ENCODE measurements around the gene SLC36A3.
"Not testable (repeated sequence)": the region's sequence is repeated elsewhere in the genome, so short reads cannot be mapped to it uniquely, and the experiment has no call there.

SLC36A3 gene

GRCh38 chr5:151318850-151319732 is 15.5 kb upstream of the SLC36A3 start:
- no peaks in the 10 kb centered on the region for H3K9me3 ChIP-seq
- no peak overlapping the region for H3K4me3 ChIP-seq
- H3K27me3 ChIP-seq (ENCODE audit: low read depth): no peaks in the 10 kb centered on the region
- H3K36me3 ChIP-seq (replicated peaks): no peaks in the 10 kb centered on the region
- no peak for DNase-seq (ENCODE audit: low spot score in 2 of 2)
- H3K4me1 ChIP-seq: peaks cover 11% of the 10 kb centered on the region
- in situ Hi-C loops (cut with MboI; ENCODE audit: low sequenced_read_pairs): no loop called here

GRCh38 chr5:151317871-151318270 is 14.3 kb upstream of the SLC36A3 start:
- DNase-seq (ENCODE audit: low spot score in 2 of 2): peak in 1 of 2 experiments; percentile 78
- Histone ChIP-seq H3K9me3 (no peaks in the 10 kb centered on the region), H3K36me3 (replicated peaks) (no peaks in the 10 kb centered on the region), H3K27me3 (ENCODE audit: low read depth) (no peaks in the 10 kb centered on the region), H3K4me1 (peaks cover 11% of the 10 kb centered on the region), H3K4me3 (no peak overlapping the region)
- in situ Hi-C loops (cut with MboI; ENCODE audit: low sequenced_read_pairs): no loop called here

- in situ Hi-C loops (cut with MboI; ENCODE audit: low sequenced_read_pairs): no loop called here
Measured at GRCh38 chr5:151315998-151316597, 12.5 kb upstream of the SLC36A3 start.

DNA sequence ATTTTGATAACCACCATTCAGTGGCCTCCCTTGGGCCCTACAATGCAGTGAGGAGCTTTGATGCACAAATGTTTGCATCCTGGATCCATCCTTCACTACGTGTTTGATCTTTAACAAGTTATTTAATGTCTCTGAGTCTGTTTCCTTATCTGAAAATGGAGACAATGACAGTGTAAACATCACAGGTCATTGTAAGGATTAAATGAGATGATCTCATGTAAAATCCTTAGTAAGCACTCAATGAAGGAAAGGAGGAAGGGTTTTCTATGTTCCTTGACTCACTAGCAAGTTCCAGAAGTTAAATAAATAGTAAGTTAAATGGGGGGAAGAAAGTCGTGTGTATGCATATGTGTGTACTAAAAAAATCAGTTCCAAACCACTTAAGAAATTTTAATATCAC is 9.8 kb upstream of the SLC36A3 start:
- peaks cover 11% of the 10 kb centered on the region for H3K4me1 ChIP-seq
- no peaks in the 10 kb centered on the region for H3K36me3 ChIP-seq (replicated peaks)
- H3K27me3 ChIP-seq (ENCODE audit: low read depth): no peaks in the 10 kb centered on the region
- H3K9me3 ChIP-seq: no peaks in the 10 kb centered on the region; the same call in 1 of the 2 replicates
- H3K4me3 ChIP-seq: no peak overlapping the region
- in situ Hi-C loops (cut with MboI; ENCODE audit: low sequenced_read_pairs): no loop called here
- DNase-seq (ENCODE audit: low spot score in 2 of 2): no peak

More at GRCh38 chr5:151315998-151316597, 12.5 kb upstream of the SLC36A3 start:
- no peaks in the 10 kb centered on the region for H3K36me3 ChIP-seq (replicated peaks)
- H3K27me3 ChIP-seq (ENCODE audit: low read depth): no peaks in the 10 kb centered on the region
- H3K9me3 ChIP-seq: no peaks in the 10 kb centered on the region; the same call in 1 of the 2 replicates
- peaks cover 11% of the 10 kb centered on the region for H3K4me1 ChIP-seq
- H3K4me3 ChIP-seq: no peak overlapping the region
- DNase-seq (ENCODE audit: low spot score in 2 of 2): peak; percentile 72 to 88

- in situ Hi-C loops (cut with MboI; ENCODE audit: low sequenced_read_pairs): no loop called here
- no peaks in the 10 kb centered on the region for H3K36me3 ChIP-seq (replicated peaks)
Measured at GRCh38 chr5:151312756-151313324, 9.3 kb upstream of the SLC36A3 start.

GRCh38 chr5:151310932-151311331 is 7.4 kb upstream of the SLC36A3 start:
- Histone ChIP-seq H3K36me3 (replicated peaks) (no peaks in the 10 kb centered on the region), H3K4me3 (no peak overlapping the region), H3K9me3 (no peaks in the 10 kb centered on the region; the same call in 1 of the 2 replicates), H3K4me1 (no peaks in the 10 kb centered on the region), H3K27me3 (ENCODE audit: low read depth) (no peaks in the 10 kb centered on the region)
- in situ Hi-C loops (cut with MboI; ENCODE audit: low sequenced_read_pairs): no loop called here
- no peak for DNase-seq (ENCODE audit: low spot score in 2 of 2)

More at GRCh38 chr5:151312756-151313324, 9.3 kb upstream of the SLC36A3 start:
- no peak for DNase-seq (ENCODE audit: low spot score in 2 of 2)
- no peaks in the 10 kb centered on the region; the same call in 1 of the 2 replicates for H3K9me3 ChIP-seq
- H3K4me3 ChIP-seq: no peak overlapping the region
- H3K4me1 ChIP-seq: peaks cover 8% of the 10 kb centered on the region
- H3K27me3 ChIP-seq (ENCODE audit: low read depth): no peaks in the 10 kb centered on the region

DNA sequence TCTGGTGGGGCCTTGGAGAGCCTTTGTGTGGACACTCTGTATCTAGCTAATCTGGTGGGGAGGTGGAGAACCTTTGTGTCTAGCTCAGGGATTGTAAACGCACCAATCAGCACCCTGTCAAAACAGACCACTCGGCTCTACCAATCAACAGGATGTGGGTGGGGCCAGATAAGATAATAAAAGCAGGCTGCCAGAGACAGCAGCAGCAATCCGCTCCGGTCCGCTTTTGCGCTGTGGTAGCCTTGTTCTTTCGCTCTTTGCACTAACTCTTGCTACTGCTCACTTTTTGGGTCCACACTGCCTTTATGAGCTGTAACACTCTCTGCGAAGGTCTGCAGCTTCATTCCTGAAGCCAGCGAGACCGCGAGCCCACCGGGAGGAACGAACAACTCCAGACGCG is 6.3 kb upstream of the SLC36A3 start:
- H3K9me3 ChIP-seq; H3K36me3 ChIP-seq (replicated peaks); H3K4me1 ChIP-seq; in situ Hi-C loops (cut with MboI; ENCODE audit: low sequenced_read_pairs); H3K4me3 ChIP-seq; H3K27me3 ChIP-seq (ENCODE audit: low read depth); DNase-seq (ENCODE audit: low spot score in 2 of 2): not testable (repeated sequence)

GRCh38 chr5:151309266-151309665 is 5.7 kb upstream of the SLC36A3 start:
- H3K9me3 ChIP-seq; H3K4me1 ChIP-seq; DNase-seq (ENCODE audit: low spot score in 2 of 2); H3K36me3 ChIP-seq (replicated peaks); in situ Hi-C loops (cut with MboI; ENCODE audit: low sequenced_read_pairs); H3K27me3 ChIP-seq (ENCODE audit: low read depth); H3K4me3 ChIP-seq: not testable (repeated sequence)

- no peak overlapping the region for H3K4me3 ChIP-seq
- in situ Hi-C loops (cut with MboI; ENCODE audit: low sequenced_read_pairs): no loop called here
- H3K4me1 ChIP-seq: no peaks in the 10 kb centered on the region
- DNase-seq (ENCODE audit: low spot score in 2 of 2): no peak
- peaks cover 4% of the 10 kb centered on the region for H3K27me3 ChIP-seq (ENCODE audit: low read depth)
- no peaks in the 10 kb centered on the region for H3K36me3 ChIP-seq (replicated peaks)
- no peaks in the 10 kb centered on the region for H3K9me3 ChIP-seq
Measured at GRCh38 chr5:151298063-151298855, 5.3 kb downstream of the SLC36A3 start.

GRCh38 chr5:151296974-151297373 is 6.6 kb downstream of the SLC36A3 start:
- no peaks in the 10 kb centered on the region for H3K36me3 ChIP-seq (replicated peaks)
- H3K4me3 ChIP-seq: no peak overlapping the region
- no peak for DNase-seq (ENCODE audit: low spot score in 2 of 2)
- no peaks in the 10 kb centered on the region for H3K9me3 ChIP-seq
- peaks cover 3% of the 10 kb centered on the region for H3K27me3 ChIP-seq (ENCODE audit: low read depth)
- H3K4me1 ChIP-seq: no peaks in the 10 kb centered on the region
- in situ Hi-C loops (cut with MboI; ENCODE audit: low sequenced_read_pairs): no loop called here

DNA sequence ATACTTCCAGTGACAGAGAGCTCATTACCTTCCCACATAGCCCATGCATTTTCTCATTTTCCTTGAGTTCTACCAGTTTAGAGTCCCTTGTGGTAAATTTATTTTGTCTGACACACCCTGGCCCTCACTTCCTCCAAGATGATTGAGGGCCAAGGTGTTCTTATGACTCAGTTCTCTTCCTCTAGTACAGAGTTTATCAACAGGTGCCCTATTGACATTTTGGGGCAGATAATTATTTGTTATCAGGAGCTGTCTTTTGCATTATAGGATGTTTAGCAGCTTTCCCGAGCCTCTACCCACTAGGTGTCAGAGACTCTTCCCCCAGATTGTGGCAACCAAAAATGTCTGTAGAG is 7.1 kb downstream of the SLC36A3 start:
- no peaks in the 10 kb centered on the region for H3K4me1 ChIP-seq
- no peak overlapping the region for H3K4me3 ChIP-seq
- no peaks in the 10 kb centered on the region for H3K36me3 ChIP-seq (replicated peaks)
- no peak for DNase-seq (ENCODE audit: low spot score in 2 of 2)
- H3K27me3 ChIP-seq (ENCODE audit: low read depth): no peaks in the 10 kb centered on the region
- in situ Hi-C loops (cut with MboI; ENCODE audit: low sequenced_read_pairs): no loop called here
- H3K9me3 ChIP-seq: no peaks in the 10 kb centered on the region

DNA sequence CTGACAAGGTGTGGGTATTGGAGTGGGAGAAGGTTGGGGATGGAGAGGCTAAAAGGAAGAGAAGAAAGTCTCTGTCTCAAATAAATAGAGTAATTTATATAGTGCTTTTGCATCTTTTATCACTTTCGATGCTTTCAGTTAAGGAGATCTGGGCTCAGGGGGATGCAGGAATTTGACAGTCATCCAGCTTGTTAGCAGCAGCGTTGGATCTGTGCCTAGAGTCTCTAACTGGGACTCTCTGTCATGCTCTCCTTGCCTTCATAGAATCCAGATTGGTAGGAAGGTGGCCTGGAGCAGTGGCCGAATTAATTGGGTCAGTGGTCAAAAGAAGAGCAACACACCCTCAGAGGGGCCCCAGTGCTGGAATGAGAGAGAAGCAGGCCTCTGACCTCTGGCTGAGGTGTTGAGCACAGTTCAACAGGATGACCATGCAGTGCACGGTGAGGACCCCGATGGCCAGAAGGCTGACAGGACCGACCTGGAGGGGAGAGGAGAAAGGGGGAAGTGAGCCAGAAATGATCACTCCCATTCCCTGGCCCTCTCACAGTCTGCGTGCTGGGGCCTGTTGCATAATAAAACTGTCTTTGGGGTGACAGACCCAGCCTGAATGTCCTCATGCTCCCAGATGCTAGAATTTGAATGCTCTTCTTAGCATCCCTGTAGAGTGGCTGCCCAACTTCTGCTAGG is 7.6 kb downstream of the SLC36A3 start:
- in situ Hi-C loops (cut with MboI; ENCODE audit: low sequenced_read_pairs): no loop called here
- H3K4me1 ChIP-seq: no peaks in the 10 kb centered on the region
- no peaks in the 10 kb centered on the region for H3K27me3 ChIP-seq (ENCODE audit: low read depth)
- H3K36me3 ChIP-seq (replicated peaks): no peaks in the 10 kb centered on the region
- H3K9me3 ChIP-seq: no peaks in the 10 kb centered on the region; the same call in 1 of the 2 replicates
- DNase-seq (ENCODE audit: low spot score in 2 of 2): no peak
- H3K4me3 ChIP-seq: no peak overlapping the region

GRCh38 chr5:151295138-151295537 is 8.4 kb downstream of the SLC36A3 start:
- Histone ChIP-seq H3K4me1 (no peaks in the 10 kb centered on the region), H3K4me3 (no peak overlapping the region), H3K36me3 (replicated peaks) (no peaks in the 10 kb centered on the region), H3K9me3 (no peaks in the 10 kb centered on the region; the same call in 1 of the 2 replicates), H3K27me3 (ENCODE audit: low read depth) (no peaks in the 10 kb centered on the region)
- no peak for DNase-seq (ENCODE audit: low spot score in 2 of 2)
- in situ Hi-C loops (cut with MboI; ENCODE audit: low sequenced_read_pairs): no loop called here

All from HAP-1 (cell line).